Loucy (cell line): Measurements from ENCODE around the gene STRADA.

ENCODE experiments used
- H2AFZ ChIP-seq: fragments of 200-600 bp; sonication (generic); 2 replicates; pipeline ENCODE4 v1.6.0; 2016; ENCODE audit warnings: antibody characterized with exemption, mild to moderate bottlenecking, low read length, moderate library complexity
- H3F3A ChIP-seq: fragments of 200-600 bp; 2 replicates; pipeline ENCODE4 v1.6.0; 2016; ENCODE audit warnings: antibody characterized with exemption, low read depth, mild to moderate bottlenecking
- H3K27me3 ChIP-seq: fragments of 200-600 bp; sonication (generic); 2 replicates; pipeline ENCODE4 v1.6.1; 2014; ENCODE audit warnings: low read length, mild to moderate bottlenecking; ENCODE audit not compliant: insufficient read depth, poor library complexity, severe bottlenecking
- H3K36me3 ChIP-seq: fragments of 200-600 bp; sonication (generic); 2 replicates; pipeline ENCODE4 v1.6.1; 2016; ENCODE audit warnings: low read length; ENCODE audit not compliant: insufficient read depth
- H3K4me1 ChIP-seq: fragments of 200-600 bp; sonication (generic); 2 replicates; pipeline ENCODE4 v1.5.1; 2014; ENCODE audit warnings: low read length, mild to moderate bottlenecking; ENCODE audit not compliant: insufficient read depth, poor library complexity, severe bottlenecking
- H3K4me2 ChIP-seq: fragments of 200-600 bp; sonication (generic); 2 replicates; pipeline ENCODE4 v1.6.0; 2014; ENCODE audit warnings: antibody characterized with exemption, low read length, low read depth, mild to moderate bottlenecking; ENCODE audit not compliant: poor library complexity, severe bottlenecking
- H3K4me3 ChIP-seq: fragments of 200-600 bp; sonication (generic); 2 replicates; pipeline ENCODE4 v1.5.1; 2014; ENCODE audit warnings: low read length, mild to moderate bottlenecking, mixed read lengths; ENCODE audit not compliant: poor library complexity, severe bottlenecking
- H3K79me2 ChIP-seq: fragments of 200-600 bp; sonication (generic); 2 replicates; pipeline ENCODE4 v1.6.1; 2014; ENCODE audit warnings: low read length; ENCODE audit not compliant: insufficient read depth
- H3K9ac ChIP-seq: fragments of 200-600 bp; sonication (generic); 2 replicates; pipeline ENCODE4 v1.6.0; 2014; ENCODE audit warnings: mild to moderate bottlenecking, low read depth, low read length, moderate library complexity; ENCODE audit not compliant: poor library complexity, severe bottlenecking
- H3K9me2 ChIP-seq: fragments of 200-600 bp; sonication (generic); replicated peaks from 2 replicates; pipeline ENCODE4 v1.6.1; 2016; ENCODE audit warnings: low read depth, low read length, mixed read lengths
- H3K9me3 ChIP-seq: fragments of 200-600 bp; sonication (generic); 2 replicates; pipeline ENCODE4 v1.6.1; 2014; ENCODE audit warnings: mild to moderate bottlenecking, antibody characterized with exemption, low read length, low read depth; ENCODE audit not compliant: insufficient read depth
- H4K20me1 ChIP-seq: fragments of 200-600 bp; sonication (generic); 2 replicates; pipeline ENCODE4 v1.6.0; 2014; ENCODE audit warnings: antibody characterized with exemption, low read length, mild to moderate bottlenecking; ENCODE audit not compliant: insufficient read depth, poor library complexity, severe bottlenecking
- CTCF ChIP-seq: fragments of 200-600 bp; sonication (generic); conservative IDR thresholded peaks from 2 replicates; pipeline ENCODE4 v1.5.1; 2014; ENCODE audit warnings: mild to moderate bottlenecking, antibody characterized with exemption, low read length
- EZH2phosphoT487 ChIP-seq: fragments of 200-600 bp; IDR thresholded peaks from 2 replicates; pipeline ENCODE4 v1.6.1; 2018; ENCODE audit warnings: antibody characterized with exemption, mild to moderate bottlenecking, moderate library complexity, borderline replicate concordance

The STRADA gene

GRCh38 chr17:63698886-63699637 is 42.5 kb downstream of the STRADA start:
- Histone ChIP-seq H3K4me3 (peak overlapping the region; percentile 94), H4K20me1 (peaks cover 11% of the 10 kb centered on the region), H3K9me2 (no peaks in the 10 kb centered on the region), H3K27me3 (no peaks in the 10 kb centered on the region), H2AFZ (peak overlapping the region; percentile 64; the same call in 1 of the 2 replicates), H3F3A (0 out of 2 replicates have a peak, but pooled peaks cover 9% of the 10 kb centered on the region), H3K4me1 (peaks cover 34% of the 10 kb centered on the region), H3K36me3 (peaks cover 9% of the 10 kb centered on the region; the same call in 1 of the 2 replicates), H3K4me2 (peak overlapping the region; percentile 94), H3K9ac (peak overlapping the region; percentile 91), H3K79me2 (peaks cover 32% of the 10 kb centered on the region; the same call in 1 of the 2 replicates), H3K9me3 (no peaks in the 10 kb centered on the region)
- TF ChIP-seq EZH2phosphoT487 (no peak), CTCF (no peak)

DNA sequence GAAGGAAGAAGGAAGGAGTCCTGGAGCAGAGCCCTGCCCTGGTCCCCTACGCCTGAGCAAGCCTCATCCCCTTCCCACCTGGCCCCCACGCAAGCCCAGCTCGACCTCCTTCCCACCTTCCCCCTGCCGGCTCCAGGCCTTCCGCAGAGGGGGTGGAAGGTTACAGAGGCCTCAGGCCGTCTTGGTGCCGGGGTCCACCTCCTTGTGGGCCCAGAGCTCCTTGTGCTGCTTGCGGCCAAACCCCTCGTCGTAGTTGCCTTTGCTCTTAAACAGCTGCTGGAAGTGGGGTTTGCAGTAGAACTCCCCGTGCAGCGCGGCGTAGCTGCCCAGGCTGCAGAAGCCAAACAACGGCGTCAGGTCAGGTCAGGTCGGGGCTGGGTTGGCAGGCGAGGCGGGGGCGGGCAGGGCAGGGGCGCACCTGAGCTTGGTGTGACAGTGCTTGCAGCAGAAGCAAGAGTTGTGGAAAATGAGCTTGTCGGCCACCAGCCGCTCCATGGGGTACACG is 43.2 kb downstream of the STRADA start:
- peaks cover 11% of the 10 kb centered on the region for H4K20me1 ChIP-seq
- TF ChIP-seq CTCF (no peak), EZH2phosphoT487 (no peak)
- no peaks in the 10 kb centered on the region for H3K27me3 ChIP-seq
- 0 out of 2 replicates have a peak, but pooled peaks cover 9% of the 10 kb centered on the region for H3F3A ChIP-seq
- 0 out of 2 replicates have a peak overlapping the region, but pooled peaks have one; percentile 64 for H2AFZ ChIP-seq
- peak overlapping the region; percentile 91 for H3K9ac ChIP-seq
- peak overlapping the region; percentile 94 for H3K4me3 ChIP-seq
- peak overlapping the region; percentile 94 for H3K4me2 ChIP-seq
- peaks cover 32% of the 10 kb centered on the region; the same call in 1 of the 2 replicates for H3K79me2 ChIP-seq
- H3K9me2 ChIP-seq = no peaks in the 10 kb centered on the region
- H3K4me1 ChIP-seq = peaks cover 34% of the 10 kb centered on the region
- peaks cover 14% of the 10 kb centered on the region; the same call in 1 of the 2 replicates for H3K36me3 ChIP-seq
- H3K9me3 ChIP-seq = no peaks in the 10 kb centered on the region

- peak overlapping the region; percentile 91 for H3K9ac ChIP-seq
Measured at GRCh38 chr17:63697341-63698286, 44.0 kb downstream of the STRADA start.

More at GRCh38 chr17:63697341-63698286, 44.0 kb downstream of the STRADA start:
- no peak for TF ChIP-seq EZH2phosphoT487
- peak; percentile 89 for TF ChIP-seq CTCF
- Histone ChIP-seq H3K9me3 (no peaks in the 10 kb centered on the region), H3K27me3 (no peaks in the 10 kb centered on the region), H3K4me1 (peaks cover 34% of the 10 kb centered on the region), H3K79me2 (peaks cover 32% of the 10 kb centered on the region; the same call in 1 of the 2 replicates), H3K4me2 (peak overlapping the region; percentile 94), H3F3A (0 out of 2 replicates have a peak, but pooled peaks cover 9% of the 10 kb centered on the region), H3K4me3 (peak overlapping the region; percentile 94), H3K36me3 (peaks cover 22% of the 10 kb centered on the region; the same call in 1 of the 2 replicates), H4K20me1 (peaks cover 11% of the 10 kb centered on the region), H3K9me2 (no peaks in the 10 kb centered on the region), H2AFZ (no peak overlapping the region)
